Esophagus squamous epithelium (tissue), 5 donors: ENCODE measurements around the gene PRPF31. TPM values are rescaled to one million over a fixed set of nuclear protein-coding genes. Genes with fewer than 3 reads are reported as not detected.
A peak's percentile ranks its signal among the peaks of the same experiment; 100 is the strongest.

Experiments used
- DNase-seq: peaks from one replicate; lab custom pipeline; 2025; lab: John Stamatoyannopoulos, UW
- H3K27ac ChIP-seq, 4 donors: fragments of 200-600 bp; sonication (generic); one replicate each; pipeline ENCODE4 v1.5.1; 2016 to 2019; ENCODE audit warnings: mild to moderate bottlenecking in 1 of 4
- H3K27me3 ChIP-seq, 4 donors: fragments of 200-600 bp; sonication (generic); 1 replicate in 3 of 4; 2 replicates in 1 of 4; pipeline versions ENCODE4 v1.5.1 to v1.6.0; 2017 to 2021; ENCODE audit warnings: antibody characterized with exemption in 1 of 4
- H3K36me3 ChIP-seq, 3 donors: fragments of 200-600 bp; sonication (generic); one replicate each; pipeline ENCODE4 v1.5.1; 2016 to 2019
- H3K4me1 ChIP-seq, 3 donors: fragments of 200-600 bp; sonication (generic); one replicate each; pipeline ENCODE4 v1.5.1; 2017 to 2019
- H3K4me3 ChIP-seq, 4 donors: fragments of 200-600 bp; sonication (generic); 1 replicate in 3 of 4; 2 replicates in 1 of 4; pipeline ENCODE4 v1.5.1; 2016 to 2019; ENCODE audit warnings: mild to moderate bottlenecking in 2 of 4, moderate library complexity in 1 of 4
- H3K9me3 ChIP-seq, 3 donors: fragments of 200-600 bp; sonication (generic); one replicate each; pipeline ENCODE4 v1.5.1; 2016 to 2019
- CTCF ChIP-seq, 6 experiments: fragments of 450-650 bp in 4 of 6; fragments of 200-600 bp in 2 of 6; sonication (generic) in 2 of 6; IDR thresholded peaks; one replicate each; pipeline ENCODE4 v1.5.1; 2016 to 2019; ENCODE audit warnings: antibody characterized with exemption in 6 of 6, mild to moderate bottlenecking in 4 of 6, moderate library complexity in 4 of 6
- POLR2A ChIP-seq, 4 donors: fragments of 450-650 bp; IDR thresholded peaks; one replicate each; pipeline ENCODE4 v1.6.1; 2017; ENCODE audit warnings: antibody characterized with exemption in 4 of 4, mild to moderate bottlenecking in 4 of 4, moderate library complexity in 3 of 4
- WGBS, 2 donors: methylation state at CpG; one replicate each; pipeline ENCODE4 v1.1.5; 2018; 5-methylcytosine and 5-hydroxymethylcytosine counted together
- intact Hi-C: fragments of 100-400 bp; cut with DNase I; formaldehyde crosslinking; loops from one replicate; pipeline ENCODE4 v1.15.0; 2022
- total RNA-seq, 4 donors: library from RNA; depleted of rRNA; stranded (reverse); fragments of >200 nt; gene quantifications; one replicate each; pipeline ENCODE4 v1.1.0, GENCODE V29; 2016
- donor health status: DM: yes; HTN: yes; CAD: no.

The PRPF31 gene
- total RNA-seq, 4 donors from 2014 or later: 41.8 to 49.2 (median 43.2) TPM

- H3K27me3 ChIP-seq: peaks cover 0 to 23% (median 0%) of the 10 kb centered on the region in 4 donors
- H3K27ac ChIP-seq: peak overlapping the region; percentile 3 to 65 (median 62)
- 0 to 1% methylated on average over 5 to 10 of the region's 35 CpGs for WGBS, 2 donors
- H3K36me3 ChIP-seq: peaks cover 0 to 9% (median 6%) of the 10 kb centered on the region in 3 donors
- H3K4me1 ChIP-seq: peaks cover 41 to 63% (median 42%) of the 10 kb centered on the region in 3 donors
- intact Hi-C loops: loop anchor here (10.0 kb wide), 1 partner anchor 72 kb away; no protein-coding TSS in a partner anchor
- H3K4me3 ChIP-seq: peak overlapping the region; percentile 13 to 59 (median 49)
- H3K9me3 ChIP-seq: no peaks in the 10 kb centered on the region
- peak; percentile 50 for DNase-seq
- TF ChIP-seq CTCF (IDR thresholded peaks at IDR 0.05) (no peak), POLR2A (IDR thresholded peaks at IDR 0.05) (no peak)
Measured at GRCh38 chr19:54162241-54162805, 46.8 kb downstream of the PRPF31 start.

- intact Hi-C loops: loop anchor here (10.0 kb wide), 1 partner anchor 72 kb away; no protein-coding TSS in a partner anchor
- no peak for TF ChIP-seq CTCF (IDR thresholded peaks at IDR 0.05)
- TF ChIP-seq POLR2A (IDR thresholded peaks at IDR 0.05): no peak
- no peaks in the 10 kb centered on the region for H3K9me3 ChIP-seq
- peaks cover 41 to 58% (median 41%) of the 10 kb centered on the region in 3 donors for H3K4me1 ChIP-seq
- H3K4me3 ChIP-seq: peak overlapping the region in 3 of 4 donors; percentile 48 to 59 (median 50)
- DNase-seq: no peak
- H3K36me3 ChIP-seq: peaks cover 0 to 3% (median 2%) of the 10 kb centered on the region in 3 donors
- peak overlapping the region; percentile 3 to 65 (median 62) for H3K27ac ChIP-seq
- 60 to 72% methylated on average over 6 to 11 of the region's 14 CpGs for WGBS, 2 donors
- peaks cover 0 to 23% (median 0%) of the 10 kb centered on the region in 4 donors for H3K27me3 ChIP-seq
Measured at GRCh38 chr19:54162884-54163283, 47.3 kb downstream of the PRPF31 start.

DNA sequence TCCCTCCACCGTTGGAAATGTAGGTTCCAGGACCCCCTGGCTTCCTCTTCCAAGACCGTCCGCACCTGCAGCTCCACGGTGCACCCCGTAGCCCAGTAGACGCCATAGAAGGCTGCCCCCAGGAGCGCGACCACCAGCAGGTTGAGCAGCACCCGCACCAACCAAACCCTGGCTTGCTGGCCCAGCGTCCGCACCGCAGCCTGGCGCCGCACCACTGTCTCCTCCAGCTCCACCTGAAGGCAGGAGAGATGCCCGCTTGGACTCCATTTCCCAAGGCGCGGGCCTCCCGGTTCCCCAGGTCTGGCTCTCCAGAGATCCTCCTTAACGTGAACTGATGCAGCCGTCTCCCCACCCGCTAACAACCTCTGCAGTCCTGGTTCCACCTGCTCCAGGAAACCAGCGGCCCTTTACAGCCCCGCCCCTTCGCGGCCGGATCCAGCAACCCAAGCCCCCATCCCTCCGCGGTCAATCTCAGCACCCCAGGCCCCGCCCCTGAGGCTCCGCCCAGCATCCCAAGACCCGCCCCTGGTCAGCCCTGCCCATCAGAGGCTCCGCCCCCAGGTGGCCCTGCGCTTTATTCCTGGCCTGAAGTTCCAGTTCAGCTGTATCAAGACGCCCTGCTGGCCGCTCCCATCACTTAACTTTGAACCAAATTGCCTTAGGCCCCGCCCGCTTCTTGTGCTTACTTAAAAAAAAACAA lies 49.0 kb downstream of the PRPF31 start:
- Histone ChIP-seq H3K4me3 (peak overlapping the region in 1 of 4 donors; percentile 43), H3K27ac (no peak overlapping the region), H3K9me3 (no peaks in the 10 kb centered on the region), H3K4me1 (peaks cover 33 to 53% (median 34%) of the 10 kb centered on the region in 3 donors), H3K27me3 (peaks cover 0 to 23% (median 0%) of the 10 kb centered on the region in 4 donors), H3K36me3 (no peaks in the 10 kb centered on the region)
- intact Hi-C loops: loop anchor here (10.0 kb wide), 1 partner anchor 70 kb away; no protein-coding TSS in a partner anchor
- 18 to 30% methylated on average over 11 to 21 of the region's 37 CpGs for WGBS, 2 donors
- no peak for DNase-seq
- TF ChIP-seq CTCF (IDR thresholded peaks at IDR 0.05): no peak
- peak in 1 of 4 donors; percentile 14 for TF ChIP-seq POLR2A (IDR thresholded peaks at IDR 0.05)

DNA sequence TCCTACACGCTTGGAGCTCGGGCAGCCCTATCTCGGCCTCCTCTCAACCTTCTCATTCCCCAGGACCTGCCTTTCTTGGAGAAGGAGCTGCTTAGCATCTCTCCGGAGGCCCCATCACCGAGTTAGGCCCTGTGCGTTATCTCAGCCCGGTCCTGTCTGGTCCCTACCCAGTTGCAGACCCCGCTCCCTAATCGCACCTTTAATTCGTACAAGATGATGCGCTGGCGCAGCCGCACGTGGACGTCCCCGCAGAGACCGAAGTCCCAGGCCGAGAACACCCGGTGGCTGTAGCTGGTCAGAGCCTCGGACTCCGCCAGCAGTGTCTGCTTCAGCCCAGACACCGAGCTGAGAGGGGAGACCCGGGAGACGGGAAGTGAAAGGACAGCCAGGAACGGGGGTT lies 49.7 kb downstream of the PRPF31 start:
- H3K27ac ChIP-seq: no peak overlapping the region
- H3K4me1 ChIP-seq: peaks cover 31 to 50% (median 32%) of the 10 kb centered on the region in 3 donors
- no peaks in the 10 kb centered on the region for H3K36me3 ChIP-seq
- TF ChIP-seq POLR2A (IDR thresholded peaks at IDR 0.05): no peak
- TF ChIP-seq CTCF (IDR thresholded peaks at IDR 0.05): no peak
- no peak for DNase-seq
- WGBS, 2 donors: 90 to 93% methylated on average over 15 to 25 of the region's 25 CpGs
- H3K27me3 ChIP-seq: peaks cover 0 to 23% (median 0%) of the 10 kb centered on the region in 4 donors
- no peaks in the 10 kb centered on the region for H3K9me3 ChIP-seq
- no peak overlapping the region for H3K4me3 ChIP-seq
- intact Hi-C loops: loop anchor here (10.0 kb wide), 1 partner anchor 70 kb away; no protein-coding TSS in a partner anchor
